GM12878 (cell line): ENCODE measurements around the gene TMEM41B. TPM values are rescaled to one million over a fixed set of nuclear protein-coding genes. Genes with fewer than 3 reads are reported as not detected.

Source experiments
- polyA plus RNA-seq, 11 experiments: library from polyadenylated mRNA; depleted of rRNA in 4 of 11; unstranded in 6 of 11; stranded (reverse) in 5 of 11; fragments of >200 nt; fragmentation: Nextera tagmentation in 4 of 11; fragmentation: Illumina TruSeq in 1 of 11; extraction: Ambion mirVana in 4 of 11; extraction: Trizol in 1 of 11; gene quantifications; 1 replicate in 1 of 11; 2 replicates in 10 of 11; pipeline versions ENCODE4 v1.2.1 to v1.2.3, GENCODE V29; 2011 to 2016; ENCODE audit warnings: inconsistent platforms in 2 of 11, missing spikeins in 2 of 11, low read depth in 1 of 11
- small RNA-seq: library from RNA; depleted of rRNA; stranded (forward); fragments of <200 nt; gene quantifications from one replicate; pipeline ENCODE3, GENCODE V24; 2014
- total RNA-seq, 4 experiments: library from RNA; depleted of rRNA in 3 of 4; stranded (reverse); fragments of >200 nt in 3 of 4; fragmentation: Illumina TruSeq in 1 of 4; extraction: Trizol in 1 of 4; gene quantifications; 2 replicates each; pipeline versions ENCODE4 v1.2.1 to v1.2.3, GENCODE V29; 2013 to 2021

TMEM41B gene
- total and polyA plus RNA-seq, 10 of the 15 experiments (the other 5 are each of a cell fraction or from before 2014, with no cell fraction given), result 8.0 to 31.0 (median 20.5) TPM

Small RNA genes within 50 kb of the gene (small RNA-seq; reads per million reads assigned to genes)
- not detected for gene RF00017

Other genes starting within 250 kb of the TMEM41B start
- 0.27 and 0.56 TPM in 2 replicates for gene SCUBE2, start 223.0 kb downstream of the TMEM41B start, total RNA-seq (2014; rRNA removed)
- gene SCUBE2, start 223.0 kb downstream of the TMEM41B start, total RNA-seq (2014; rRNA removed; fragmentation: Illumina TruSeq; extraction: Trizol), result 0.23 and 0.27 TPM in 2 replicates
- 0.24 and 0.31 TPM in 2 replicates for gene SCUBE2, start 223.0 kb downstream of the TMEM41B start, total RNA-seq (2021)
- gene SCUBE2, start 223.0 kb downstream of the TMEM41B start, polyA plus RNA-seq (2011; rRNA removed), result 0.31 and 0.52 TPM in 2 replicates
- gene SCUBE2, start 223.0 kb downstream of the TMEM41B start, polyA plus RNA-seq (2014; fragmentation: Illumina TruSeq; extraction: Trizol), result 0.06 and 0.12 TPM in 2 replicates
- gene SCUBE2, start 223.0 kb downstream of the TMEM41B start, polyA plus RNA-seq (2014; fragmentation: Nextera tagmentation; extraction: Ambion mirVana), result under 1 TPM in 1 of 2 experiments, not detected in 1; 0.35 TPM
- 0.10 and 0.18 TPM in 2 replicates for gene SCUBE2, start 223.0 kb downstream of the TMEM41B start, polyA plus RNA-seq (2014; rRNA removed)
- under 1 TPM in 1 of 2 experiments, not detected in 1; 0.54 TPM for gene SCUBE2, start 223.0 kb downstream of the TMEM41B start, polyA plus RNA-seq (2016; fragmentation: Nextera tagmentation; extraction: Ambion mirVana)
- 101 and 102 TPM in 2 replicates for gene DENND5A, start 49.2 kb downstream of the TMEM41B start, total RNA-seq (2014; rRNA removed)
- gene DENND5A, start 49.2 kb downstream of the TMEM41B start, total RNA-seq (2014; rRNA removed; fragmentation: Illumina TruSeq; extraction: Trizol), result 96.5 and 106 TPM in 2 replicates
- 91.3 and 94.2 TPM in 2 replicates for gene DENND5A, start 49.2 kb downstream of the TMEM41B start, total RNA-seq (2021)
- gene DENND5A, start 49.2 kb downstream of the TMEM41B start, polyA plus RNA-seq (2011; rRNA removed), result 93.6 and 157 TPM in 2 replicates
- 127 and 135 TPM in 2 replicates for gene DENND5A, start 49.2 kb downstream of the TMEM41B start, polyA plus RNA-seq (2014; fragmentation: Illumina TruSeq; extraction: Trizol)
- gene DENND5A, start 49.2 kb downstream of the TMEM41B start, polyA plus RNA-seq (2014; fragmentation: Nextera tagmentation; extraction: Ambion mirVana), result 10 to 100 TPM; 15.6 to 24.1 TPM
- gene DENND5A, start 49.2 kb downstream of the TMEM41B start, polyA plus RNA-seq (2014; rRNA removed), result 63.8 and 78.9 TPM in 2 replicates
- gene DENND5A, start 49.2 kb downstream of the TMEM41B start, polyA plus RNA-seq (2016; fragmentation: Nextera tagmentation; extraction: Ambion mirVana), result 10 to 100 TPM; 15.7 to 16.6 TPM
- gene IPO7, start 70.1 kb upstream of the TMEM41B start, total RNA-seq (2014; rRNA removed), result 29.8 and 31.8 TPM in 2 replicates
- gene IPO7, start 70.1 kb upstream of the TMEM41B start, total RNA-seq (2014; rRNA removed; fragmentation: Illumina TruSeq; extraction: Trizol), result 44.9 and 47.5 TPM in 2 replicates
- gene IPO7, start 70.1 kb upstream of the TMEM41B start, total RNA-seq (2021), result 51.4 and 56.6 TPM in 2 replicates
- 31.0 and 37.9 TPM in 2 replicates for gene IPO7, start 70.1 kb upstream of the TMEM41B start, polyA plus RNA-seq (2011; rRNA removed)
- gene IPO7, start 70.1 kb upstream of the TMEM41B start, polyA plus RNA-seq (2014; fragmentation: Illumina TruSeq; extraction: Trizol), result 44.8 and 53.4 TPM in 2 replicates
- 1 to 10 TPM; 9.2 to 9.9 TPM for gene IPO7, start 70.1 kb upstream of the TMEM41B start, polyA plus RNA-seq (2014; fragmentation: Nextera tagmentation; extraction: Ambion mirVana)
- gene IPO7, start 70.1 kb upstream of the TMEM41B start, polyA plus RNA-seq (2014; rRNA removed), result 29.3 and 30.3 TPM in 2 replicates
- 1 to 10 TPM; 5.0 to 5.2 TPM for gene IPO7, start 70.1 kb upstream of the TMEM41B start, polyA plus RNA-seq (2016; fragmentation: Nextera tagmentation; extraction: Ambion mirVana)
- gene ZNF143, start 146.4 kb upstream of the TMEM41B start, total RNA-seq (2014; rRNA removed), result 15.3 and 20.0 TPM in 2 replicates
- gene ZNF143, start 146.4 kb upstream of the TMEM41B start, total RNA-seq (2014; rRNA removed; fragmentation: Illumina TruSeq; extraction: Trizol), result 25.4 and 29.5 TPM in 2 replicates
- 18.5 and 22.1 TPM in 2 replicates for gene ZNF143, start 146.4 kb upstream of the TMEM41B start, total RNA-seq (2021)
- 33.9 and 48.7 TPM in 2 replicates for gene ZNF143, start 146.4 kb upstream of the TMEM41B start, polyA plus RNA-seq (2011; rRNA removed)
- gene ZNF143, start 146.4 kb upstream of the TMEM41B start, polyA plus RNA-seq (2014; fragmentation: Illumina TruSeq; extraction: Trizol), result 20.3 and 25.0 TPM in 2 replicates
- gene ZNF143, start 146.4 kb upstream of the TMEM41B start, polyA plus RNA-seq (2014; fragmentation: Nextera tagmentation; extraction: Ambion mirVana), result 10 to 100 TPM; 16.1 to 18.3 TPM
- gene ZNF143, start 146.4 kb upstream of the TMEM41B start, polyA plus RNA-seq (2014; rRNA removed), result 13.6 and 16.0 TPM in 2 replicates
- gene ZNF143, start 146.4 kb upstream of the TMEM41B start, polyA plus RNA-seq (2016; fragmentation: Nextera tagmentation; extraction: Ambion mirVana), result 10 to 100 TPM; 20.6 to 21.8 TPM